HG03469 (cell line): ENCODE data around the gene SENP1.

ENCODE experiments used
- ATAC-seq: cut with Tn5 transposase; IDR thresholded peaks from one replicate; pipeline ENCODE4 v1.9.1; 2021; ENCODE audit warnings: mild to moderate bottlenecking, moderate library complexity, moderate number of reproducible peaks; ENCODE audit not compliant: unreplicated experiment

The SENP1 gene

GRCh38 chr12:48037267-48037915 is 68.5 kb downstream of the SENP1 start:
- no peak for ATAC-seq

GRCh38 chr12:48036818-48037217 is 69.1 kb downstream of the SENP1 start:
- ATAC-seq: no peak

- ATAC-seq: no peak
Observed at GRCh38 chr12:48034835-48035805, 70.8 kb downstream of the SENP1 start.

- no peak for ATAC-seq
Observed at GRCh38 chr12:48033451-48033850, 72.4 kb downstream of the SENP1 start.

GRCh38 chr12:48032597-48032996 is 73.3 kb downstream of the SENP1 start:
- ATAC-seq: no peak

- no peak for ATAC-seq
Observed at GRCh38 chr12:48031135-48031960, 74.5 kb downstream of the SENP1 start.

GRCh38 chr12:48030173-48030650 is 75.7 kb downstream of the SENP1 start:
- ATAC-seq: no peak

GRCh38 chr12:48029491-48030172 is 76.2 kb downstream of the SENP1 start:
- no peak for ATAC-seq

GRCh38 chr12:48028541-48029431 is 77.1 kb downstream of the SENP1 start:
- ATAC-seq: no peak

GRCh38 chr12:48027183-48028002 is 78.5 kb downstream of the SENP1 start:
- no peak for ATAC-seq

GRCh38 chr12:48026060-48026827 is 79.6 kb downstream of the SENP1 start:
- ATAC-seq: no peak

GRCh38 chr12:48025281-48025680 is 80.6 kb downstream of the SENP1 start:
- no peak for ATAC-seq

- ATAC-seq: no peak
Observed at GRCh38 chr12:48024735-48025134, 81.1 kb downstream of the SENP1 start.

- no peak for ATAC-seq
Observed at GRCh38 chr12:48023386-48023785, 82.5 kb downstream of the SENP1 start.

GRCh38 chr12:48022676-48023385 is 83.0 kb downstream of the SENP1 start:
- ATAC-seq: no peak

- no peak for ATAC-seq
Observed at GRCh38 chr12:48022180-48022521, 83.7 kb downstream of the SENP1 start.

- no peak for ATAC-seq
Observed at GRCh38 chr12:48021485-48022179, 84.2 kb downstream of the SENP1 start.
